GM18511 (cell line): Measurements from ENCODE around the gene ACBD4.
"Not testable (repeated sequence)": the region's sequence is repeated elsewhere in the genome, so short reads cannot be mapped to it uniquely, and the experiment has no call there.

Experiments
- ATAC-seq: cut with Tn5 transposase; IDR thresholded peaks from one replicate; pipeline ENCODE4 v1.9.1; 2021; ENCODE audit warnings: mild to moderate bottlenecking, moderate library complexity; ENCODE audit not compliant: unreplicated experiment

ACBD4 gene

DNA sequence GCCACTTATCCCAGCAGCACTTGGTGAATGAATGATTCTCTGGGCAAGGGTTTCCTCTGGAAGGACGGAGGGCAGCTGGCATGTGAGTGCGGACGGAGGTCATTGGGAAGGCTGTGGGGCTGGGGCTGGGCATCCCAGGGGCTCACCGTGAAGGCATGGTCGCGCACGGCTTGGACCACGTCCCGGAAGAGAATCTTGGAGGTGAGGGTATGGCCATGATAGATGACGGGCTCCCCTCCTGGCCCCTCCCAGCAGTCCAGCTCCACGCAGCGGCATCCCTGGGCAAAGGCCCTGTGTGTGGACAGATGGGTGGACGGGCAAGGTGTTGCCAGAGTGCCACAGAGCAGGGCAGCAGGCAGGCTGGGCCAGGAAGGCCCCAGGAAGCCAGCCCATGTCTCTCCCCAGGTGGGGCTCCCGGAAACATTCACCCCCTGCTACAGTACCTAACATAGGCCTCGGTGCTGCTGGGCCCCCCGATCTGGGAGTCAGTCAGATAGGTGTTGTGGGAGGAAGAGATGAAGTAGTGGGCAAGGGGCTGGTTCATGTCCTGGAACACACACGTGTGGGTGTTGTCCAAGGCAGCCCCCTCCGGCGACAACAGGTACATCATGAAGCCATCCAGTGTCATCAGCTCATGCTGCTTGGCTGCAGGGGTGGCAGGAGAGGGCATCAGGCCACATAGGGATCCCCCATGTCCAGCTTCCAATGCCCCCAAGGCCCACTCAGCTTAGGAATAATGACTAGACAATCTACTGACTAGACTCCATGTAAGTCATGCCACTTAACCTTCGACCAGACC, 17.4 kb upstream of the ACBD4 start:
- ATAC-seq: no peak

DNA sequence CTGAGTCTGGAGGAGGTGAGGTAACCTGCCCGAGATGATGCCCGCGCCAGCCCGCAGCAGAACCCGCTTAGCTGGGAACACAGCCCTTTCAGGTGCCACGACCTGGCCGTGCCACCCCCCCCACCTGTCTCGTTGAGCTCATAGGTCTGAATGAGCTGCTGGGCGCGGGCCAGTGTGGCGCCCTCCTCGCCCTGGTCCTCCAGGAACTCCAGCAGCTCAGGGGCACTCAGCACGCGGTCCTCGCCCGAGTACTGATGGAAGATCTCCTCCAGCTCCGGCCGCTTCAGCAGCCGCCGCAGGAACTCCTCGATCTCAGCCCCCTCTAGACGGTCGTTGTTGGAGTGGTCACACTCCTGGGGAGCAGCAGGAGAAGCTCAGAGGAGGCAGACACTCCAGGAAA, 16.8 kb upstream of the ACBD4 start:
- no peak for ATAC-seq

DNA sequence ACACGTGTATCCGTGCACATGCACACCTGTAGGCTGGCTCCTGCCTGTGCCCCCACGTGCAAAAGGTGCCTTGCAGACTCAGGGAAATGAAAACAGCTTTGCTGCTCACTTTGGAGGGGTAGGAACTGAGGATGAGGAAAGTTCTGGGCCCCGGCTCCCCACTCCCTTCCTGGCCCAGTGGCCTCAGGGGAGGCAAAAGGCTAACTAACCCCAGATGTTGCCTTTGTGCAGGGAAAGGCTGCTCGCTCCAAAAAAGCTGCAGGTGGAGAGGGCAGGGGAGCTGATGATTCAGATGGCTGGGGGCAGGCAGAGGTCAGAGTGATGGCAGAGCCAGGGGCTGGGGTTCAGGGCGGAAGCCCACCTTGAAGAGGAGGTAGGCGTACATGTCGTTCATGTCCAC, 15.5 kb upstream of the ACBD4 start:
- ATAC-seq: no peak

DNA sequence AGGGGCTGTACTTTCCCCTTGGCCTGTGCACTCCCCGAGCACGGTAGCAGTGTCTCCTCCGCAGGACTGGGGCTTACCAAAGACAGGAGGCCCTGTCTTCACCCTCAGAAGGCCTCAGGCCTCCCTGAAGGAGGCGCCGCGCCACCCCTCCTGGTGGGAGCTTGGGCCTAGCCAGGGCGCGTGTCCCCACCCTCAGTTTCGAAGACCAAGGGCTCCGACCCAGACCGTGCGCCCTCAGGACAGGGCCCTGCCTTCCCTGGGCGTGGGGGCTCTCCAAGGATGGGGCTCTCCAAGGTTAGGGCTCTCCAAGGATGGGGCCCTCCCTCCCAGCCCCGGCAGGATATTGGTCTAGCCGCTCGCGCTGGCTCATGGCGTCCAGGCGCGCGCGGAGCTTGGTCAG, 14.9 kb upstream of the ACBD4 start:
- no peak for ATAC-seq

DNA sequence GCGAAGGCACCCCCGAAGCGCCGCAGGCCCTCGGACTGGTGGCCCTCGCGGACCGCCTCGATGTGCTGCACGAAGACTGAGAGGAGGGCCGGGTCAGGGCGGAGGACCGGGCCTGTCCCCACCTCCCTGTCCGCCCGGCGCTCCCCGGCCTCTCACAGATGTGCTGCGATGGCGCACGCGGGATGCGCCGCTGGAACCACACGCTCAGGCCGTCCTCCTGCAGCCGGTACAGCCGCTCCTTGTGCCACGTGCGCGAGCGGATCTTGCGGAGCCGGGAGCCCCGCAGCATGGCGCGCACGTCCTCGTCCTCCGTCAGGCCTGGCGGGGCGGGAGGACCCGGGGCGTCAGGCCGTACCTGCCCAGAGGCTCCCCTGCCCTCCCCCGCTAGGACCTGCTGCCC, 14.4 kb upstream of the ACBD4 start:
- no peak for ATAC-seq

DNA sequence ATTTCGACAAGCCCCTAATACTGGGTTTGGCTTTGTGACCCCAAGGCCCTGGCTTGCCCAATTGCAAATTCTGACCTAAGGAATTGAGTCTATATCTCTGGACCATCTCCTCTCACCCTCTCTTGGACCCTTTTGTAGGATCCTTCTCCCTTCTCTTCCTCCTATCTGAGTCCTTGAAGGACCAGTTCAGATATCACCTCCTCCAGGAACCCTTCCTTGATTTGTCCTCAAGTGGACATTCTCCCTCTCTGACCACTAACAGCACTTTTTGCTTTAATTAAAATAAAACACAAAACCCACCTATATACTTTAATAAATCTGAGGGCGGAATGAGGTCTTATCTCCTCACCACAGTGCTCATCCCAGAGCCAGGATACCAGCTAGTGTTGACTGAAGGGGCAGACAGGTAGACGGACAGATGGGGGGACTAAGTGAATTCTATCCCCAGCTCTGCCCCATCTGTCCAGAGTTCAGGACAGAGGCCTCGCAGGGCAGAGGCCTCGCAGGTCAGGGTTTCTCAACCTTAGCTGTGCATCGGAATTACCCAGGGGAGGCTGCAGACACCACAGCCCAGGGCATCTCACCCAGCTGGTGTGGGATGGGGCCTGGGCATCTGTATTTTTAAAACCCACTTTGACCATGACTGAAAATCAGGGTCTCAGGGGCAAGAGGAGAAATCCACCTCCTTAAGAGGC, 12.3 kb upstream of the ACBD4 start:
- ATAC-seq: no peak

DNA sequence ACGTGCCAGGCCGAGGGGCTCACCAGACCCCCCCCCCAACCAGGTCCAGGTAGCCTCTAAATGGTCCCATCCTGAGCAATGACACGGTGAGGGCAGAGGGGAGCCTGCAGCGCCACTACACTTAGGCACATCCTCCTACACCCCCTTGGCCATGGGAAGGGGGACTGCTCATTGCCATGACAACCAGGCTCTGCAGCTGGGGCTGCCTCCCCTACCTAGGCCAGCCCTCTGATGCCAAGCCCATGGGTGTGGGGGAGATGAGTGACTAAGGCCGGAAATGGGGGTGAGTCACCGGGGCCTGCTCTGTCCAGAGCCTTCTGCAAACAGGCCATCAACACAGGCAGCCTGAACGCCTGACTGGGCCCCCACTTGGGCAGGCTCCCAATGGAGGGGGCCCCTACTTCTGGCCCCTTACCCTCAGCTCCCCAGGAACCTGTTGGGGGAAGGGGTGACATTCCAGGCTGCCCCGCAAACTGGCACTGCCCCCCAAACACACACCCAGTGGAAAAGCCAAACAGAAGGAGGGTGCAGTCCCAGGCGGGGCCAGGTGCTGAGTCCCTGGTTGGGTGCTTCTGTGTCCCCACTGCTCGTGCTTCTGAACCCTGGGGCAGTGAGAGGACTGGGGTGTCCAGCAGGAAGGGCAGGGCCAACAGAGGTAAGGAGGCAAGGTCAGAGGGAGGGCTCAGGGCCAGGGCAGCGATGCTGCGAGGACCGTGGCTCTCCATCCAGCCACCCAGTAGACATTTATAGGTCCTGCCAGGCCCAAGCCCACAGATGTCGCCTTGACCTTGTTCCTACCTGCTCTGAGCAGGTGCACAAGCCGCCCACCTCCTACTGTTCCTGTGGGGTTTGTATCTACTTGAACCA, 11.3 kb upstream of the ACBD4 start:
- no peak for ATAC-seq

DNA sequence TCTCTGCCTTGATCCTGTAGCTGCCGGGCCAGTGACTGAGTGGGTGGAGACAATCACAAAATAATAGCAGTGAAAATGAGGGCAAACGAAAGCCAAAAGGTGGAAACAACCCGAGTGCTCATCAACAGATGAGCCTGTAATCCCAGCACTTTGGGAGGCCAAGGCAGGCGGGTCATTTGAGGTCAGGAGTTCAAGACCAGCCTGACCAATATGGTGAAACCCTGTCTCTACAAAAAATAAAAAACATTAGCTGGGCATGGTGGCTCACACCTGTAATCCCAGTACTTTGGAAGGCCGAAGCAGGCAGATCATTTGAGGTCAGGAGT, 10.7 kb upstream of the ACBD4 start:
- ATAC-seq: not testable (repeated sequence)

DNA sequence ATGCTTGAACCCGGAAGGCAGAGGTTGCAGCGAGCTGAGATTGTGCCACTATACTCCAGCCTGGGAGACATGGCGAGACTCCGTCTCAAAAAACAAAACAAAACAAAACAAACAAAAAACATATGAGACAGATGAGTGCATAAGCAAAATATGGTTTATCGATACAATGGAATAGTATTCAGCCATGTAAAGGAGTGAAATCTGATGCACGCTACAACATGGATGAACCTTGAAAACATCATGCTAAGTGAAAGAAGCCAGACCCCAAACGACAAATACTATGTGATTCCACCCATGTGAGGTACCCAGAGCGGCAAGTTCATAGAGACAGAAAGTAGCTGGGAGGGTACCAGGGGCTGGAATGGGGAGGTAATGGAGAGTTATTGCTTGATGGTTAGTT, 10.0 kb upstream of the ACBD4 start:
- ATAC-seq: no peak

DNA sequence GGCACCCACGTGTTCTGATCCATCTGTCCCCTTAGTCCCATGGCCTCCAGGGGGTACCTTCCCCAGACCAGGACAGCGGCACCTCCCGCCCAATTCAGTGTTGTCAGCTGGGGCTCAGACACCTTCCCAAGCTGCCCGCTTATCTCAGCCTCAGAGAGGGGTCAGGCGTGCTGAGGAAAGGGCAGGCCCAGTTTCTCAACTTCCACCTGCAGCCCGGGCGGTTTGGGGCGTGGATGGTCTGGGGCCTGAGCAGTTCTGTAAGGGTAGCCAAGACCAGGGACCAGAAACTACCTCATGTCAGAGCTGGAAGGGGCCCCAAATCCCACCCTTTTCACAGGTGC, 8.3 kb upstream of the ACBD4 start:
- no peak for ATAC-seq

DNA sequence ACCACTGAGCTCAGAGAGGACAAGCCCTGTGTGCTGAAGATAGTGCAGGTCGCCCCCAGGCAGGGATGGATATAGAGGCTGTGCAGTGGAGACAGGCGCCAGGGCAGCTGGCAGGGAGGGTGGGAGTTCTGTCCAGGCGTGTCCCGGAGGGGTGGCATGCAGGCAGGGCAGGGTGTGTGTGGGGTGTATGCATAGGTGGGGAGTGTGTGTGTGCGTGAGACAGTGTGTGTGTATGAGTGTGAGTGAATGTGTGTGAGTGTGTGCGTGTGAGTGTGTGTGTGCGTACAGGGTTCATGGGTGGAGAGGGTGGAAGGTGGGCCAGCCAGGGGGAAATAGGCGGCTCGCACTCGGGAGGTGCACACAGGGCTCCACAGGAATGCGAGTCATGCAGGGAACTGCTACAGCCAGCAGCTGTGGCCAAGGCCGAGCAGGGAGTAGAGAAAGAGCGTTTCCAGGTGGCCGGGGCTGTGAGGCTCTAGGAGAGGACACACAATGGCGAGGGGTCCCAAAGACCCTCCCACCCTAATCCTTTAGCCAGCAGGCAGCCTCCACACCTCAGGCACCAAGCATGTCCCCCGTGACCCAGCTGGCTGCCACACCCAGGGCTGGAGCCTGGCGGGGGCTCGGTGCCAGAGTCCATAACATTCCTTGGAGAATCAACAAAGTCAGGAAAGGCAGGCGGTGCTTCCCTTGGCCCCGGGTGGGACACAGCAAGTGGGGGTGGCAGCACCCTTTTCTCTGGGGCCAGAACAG, 7.8 kb upstream of the ACBD4 start:
- ATAC-seq: no peak

DNA sequence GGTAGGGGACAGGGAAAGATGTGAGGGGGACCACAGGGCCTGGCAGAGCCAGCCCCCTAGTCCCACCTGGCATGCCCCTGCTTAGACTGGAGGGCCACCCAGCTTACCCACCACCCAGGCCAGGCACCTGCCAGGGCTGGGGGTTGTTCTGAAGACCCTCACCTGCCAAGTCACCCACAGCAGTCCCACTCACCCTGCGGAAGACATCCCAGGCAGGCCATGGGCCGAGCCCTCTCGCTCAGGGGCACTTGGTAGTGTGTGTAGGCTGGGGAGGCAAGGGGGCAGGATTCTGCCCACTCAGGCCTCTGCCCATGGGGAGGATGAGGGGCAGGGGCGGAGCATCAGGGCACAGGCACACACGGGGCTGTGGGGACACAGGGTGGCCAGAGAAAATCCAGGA, 7.2 kb upstream of the ACBD4 start:
- no peak for ATAC-seq

DNA sequence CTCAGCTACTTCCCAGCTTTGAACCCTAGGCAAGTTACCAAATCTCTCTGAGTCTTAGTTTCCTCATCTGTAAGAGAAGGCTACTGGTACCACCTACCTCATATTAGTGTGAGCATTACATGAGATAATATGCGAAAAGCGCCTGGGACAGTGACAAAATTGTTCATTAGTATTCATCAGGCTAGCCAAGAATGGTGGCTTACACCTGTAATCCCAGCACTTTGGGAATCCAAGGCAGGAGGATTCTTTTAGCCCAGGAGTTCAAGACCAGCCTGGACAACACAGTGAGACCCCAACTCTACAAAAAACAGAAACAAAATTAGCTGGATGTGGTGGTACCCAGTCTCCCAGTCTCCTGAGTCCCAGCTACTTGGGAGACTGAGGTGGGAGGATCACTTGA, 6.5 kb upstream of the ACBD4 start:
- ATAC-seq: no peak

DNA sequence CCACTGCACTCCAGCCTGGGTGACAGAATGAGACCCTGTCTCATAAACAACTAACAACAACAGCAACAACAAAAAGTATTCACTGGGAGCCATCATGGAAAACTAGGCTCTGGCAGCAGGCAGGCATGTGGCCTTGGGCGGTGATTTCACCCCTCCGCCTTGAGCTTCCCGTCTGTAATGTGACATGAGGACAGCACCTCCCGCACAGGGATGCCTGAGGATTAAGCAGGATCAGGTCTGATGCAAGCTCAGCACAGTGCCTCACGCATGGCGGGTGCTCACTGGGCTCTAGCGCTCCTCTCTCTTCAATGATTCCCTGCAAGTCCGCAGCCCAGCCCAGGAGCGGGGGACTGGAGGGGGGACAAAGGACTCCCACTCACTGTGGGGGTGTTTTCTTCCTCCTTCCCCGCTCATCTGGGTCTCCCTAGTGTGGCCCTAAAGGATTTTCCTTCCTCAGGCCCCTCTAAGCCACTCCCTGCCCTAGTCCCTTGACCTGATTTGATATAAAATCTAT, 6.0 kb upstream of the ACBD4 start:
- no peak for ATAC-seq

DNA sequence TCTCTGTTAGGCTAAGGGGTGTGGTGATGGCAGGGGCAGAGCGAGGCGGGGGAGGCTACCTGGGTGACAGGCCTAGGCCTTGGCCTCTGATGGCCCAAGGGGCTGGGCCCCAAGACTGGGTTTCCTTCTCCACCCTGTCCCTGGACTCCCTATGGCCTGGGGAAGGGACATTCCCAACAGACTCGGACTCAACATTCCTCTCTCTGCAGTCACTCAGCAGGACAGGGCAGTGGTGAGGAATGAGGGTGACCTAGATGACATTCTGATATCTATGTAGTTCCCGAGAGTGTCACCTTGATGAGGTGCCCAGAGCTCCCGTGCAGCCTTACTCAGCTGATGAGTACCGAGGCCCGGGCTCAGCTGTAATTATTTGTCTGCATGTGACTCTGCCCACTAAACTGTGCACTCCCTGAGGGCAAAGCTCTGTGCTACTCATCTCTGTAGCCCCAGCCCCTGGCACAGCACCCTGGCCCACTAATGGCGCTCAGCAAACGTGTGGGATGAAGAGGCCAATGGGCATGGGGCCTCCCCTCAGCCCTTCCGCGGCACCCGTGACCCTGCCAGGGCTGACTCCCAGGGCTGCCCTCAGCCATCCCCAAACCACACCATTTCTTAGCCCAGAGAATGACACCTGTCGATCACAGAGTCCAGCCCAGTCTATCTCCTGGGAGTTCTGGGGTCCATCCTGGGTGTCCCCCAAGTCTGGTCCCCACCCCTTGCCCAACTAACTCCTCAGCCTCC, 5.4 kb upstream of the ACBD4 start:
- ATAC-seq: no peak

DNA sequence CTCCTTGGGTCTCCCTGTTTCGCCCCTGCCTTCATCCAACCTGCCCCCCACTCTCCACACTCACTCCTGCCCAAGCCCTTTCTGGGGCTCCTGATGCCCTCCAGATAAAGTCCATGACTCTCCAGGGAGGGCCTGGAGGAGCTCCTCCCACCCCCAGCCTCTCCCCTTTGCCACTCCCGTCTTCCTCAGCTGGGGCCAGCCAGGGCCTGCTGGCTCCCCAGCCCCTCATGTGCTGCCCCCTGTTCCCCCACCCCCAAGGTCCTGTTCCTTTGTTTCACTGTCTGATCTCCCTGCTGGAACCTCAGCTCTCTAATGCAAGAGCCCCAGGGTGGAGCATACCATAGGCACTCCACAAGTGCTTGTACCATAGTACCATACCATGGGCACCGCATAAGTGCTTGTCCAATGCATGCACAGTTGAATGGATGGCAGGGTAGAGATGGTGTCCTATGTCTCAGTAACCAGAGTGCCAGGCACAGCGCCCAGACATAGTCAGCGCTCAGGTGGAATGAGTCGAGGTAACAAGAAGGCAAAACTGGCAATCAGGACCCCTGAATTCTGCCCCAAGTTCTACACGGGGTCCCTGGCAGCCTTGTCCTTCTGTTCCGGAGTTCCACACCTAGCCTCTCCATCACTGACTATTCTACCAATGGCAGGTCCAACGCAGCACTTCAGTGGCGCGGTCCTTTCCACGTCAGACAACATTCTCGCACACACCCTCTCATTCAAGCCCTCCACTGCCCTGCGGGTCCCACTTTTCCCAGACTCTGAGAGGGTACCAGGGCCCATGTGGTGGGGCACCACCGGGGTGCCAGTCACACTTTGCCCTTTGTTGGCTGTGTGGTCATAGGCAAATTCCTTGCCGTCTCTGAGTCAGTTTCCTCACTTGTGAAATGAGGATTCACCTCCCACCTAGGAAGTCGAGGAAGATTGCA, 4.5 kb upstream of the ACBD4 start:
- no peak for ATAC-seq

DNA sequence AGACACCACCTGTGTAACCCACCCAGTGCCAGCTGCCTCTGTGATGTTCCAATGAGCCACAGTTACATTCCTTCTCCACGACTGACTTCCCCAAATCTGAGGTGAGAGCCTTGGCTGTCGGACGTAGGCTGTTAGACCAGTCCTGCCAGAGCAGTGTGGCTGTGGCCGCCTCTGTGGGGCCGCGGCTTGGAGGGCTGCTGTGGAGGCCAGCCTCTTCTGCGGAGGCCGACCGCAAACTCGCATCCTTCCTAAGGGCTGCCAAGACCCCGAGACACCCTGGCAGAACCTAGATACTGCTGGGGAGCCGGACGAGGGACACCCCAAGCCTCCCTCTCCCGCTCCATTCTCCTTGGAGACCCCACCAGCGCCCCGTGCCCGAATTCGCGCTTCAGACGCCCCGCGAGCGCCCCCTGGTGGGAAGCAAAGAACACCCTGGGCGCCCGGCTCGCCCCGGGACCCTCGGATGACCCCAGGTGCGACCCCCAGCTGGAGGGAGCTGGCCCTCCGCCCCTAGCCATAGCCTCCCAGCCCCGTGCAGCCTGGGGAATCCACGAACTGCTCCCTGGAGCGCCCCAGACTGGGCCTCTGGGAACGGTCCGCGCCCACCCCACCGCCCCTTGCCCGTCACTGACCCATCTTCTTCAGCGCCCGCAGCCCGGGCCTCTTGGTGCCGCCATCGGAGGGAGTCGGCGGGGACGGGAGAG, 3.7 kb upstream of the ACBD4 start:
- ATAC-seq: no peak

DNA sequence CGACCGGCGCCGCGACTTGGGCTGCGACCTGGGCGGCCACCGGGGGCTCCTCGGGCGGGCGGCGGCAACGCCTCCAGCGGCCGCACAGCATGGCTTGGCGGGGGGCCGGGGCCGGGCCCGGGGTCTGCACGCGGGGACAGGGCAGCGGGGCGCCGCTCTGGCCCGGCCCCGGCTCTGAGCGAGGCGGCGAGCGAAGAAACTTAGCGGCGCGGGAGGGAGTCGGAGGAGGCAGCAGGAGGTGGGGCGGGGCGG, 3.2 kb upstream of the ACBD4 start, which contains the start of gene PLCD3:
TSS of gene PLCD3 (minus strand) at position 196 of the 252 bp plus-strand sequence. CDS start at position 91, 105 bp downstream.
- no peak for ATAC-seq
